ENCODE data around the gene GPC5.

Gene GPC5

DNA sequence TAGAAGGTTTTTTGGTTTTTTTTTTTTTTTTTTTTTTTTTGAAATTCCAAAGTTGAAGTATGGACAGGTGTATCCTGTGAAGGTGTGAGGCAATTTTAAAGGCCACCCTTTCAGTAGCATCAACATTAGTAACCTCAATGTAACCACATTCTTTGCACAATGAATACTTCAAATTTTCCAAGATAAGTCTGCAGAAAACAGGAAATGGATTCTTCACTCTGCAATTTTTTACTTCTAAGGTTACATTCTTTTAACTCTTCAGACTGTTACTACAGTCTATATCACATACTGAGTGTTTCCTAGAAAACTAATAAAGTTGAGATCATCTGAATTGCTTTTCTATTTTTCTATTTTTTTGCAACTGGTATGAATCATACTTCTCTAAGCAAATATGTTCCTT, 1259.1 kb downstream of the GPC5 start:
- no peak overlapping the region for H3K4me3 ChIP-seq
- DNase-seq (ENCODE audit: low spot score) = no peak
- no peak for TF ChIP-seq CTCF (IDR thresholded peaks at IDR 0.05)
- H3K27ac ChIP-seq = no peak overlapping the region

GRCh38 chr13:92658293-92658692, 1259.9 kb downstream of the GPC5 start:
- no peak for TF ChIP-seq CTCF (IDR thresholded peaks at IDR 0.05)
- H3K27ac ChIP-seq = no peak overlapping the region
- no peak overlapping the region for H3K4me3 ChIP-seq
- DNase-seq (ENCODE audit: low spot score) = no peak

- Histone ChIP-seq H3K4me3 (no peak overlapping the region), H3K27ac (no peak overlapping the region)
- TF ChIP-seq CTCF (IDR thresholded peaks at IDR 0.05) = no peak
- no peak for DNase-seq (ENCODE audit: low spot score)
Measured at GRCh38 chr13:92661406-92661805, 1263.0 kb downstream of the GPC5 start.

- no peak overlapping the region for H3K4me3 ChIP-seq
- no peak for TF ChIP-seq CTCF (IDR thresholded peaks at IDR 0.05)
- DNase-seq (ENCODE audit: low spot score) = no peak
Measured at GRCh38 chr13:92668157-92668556, 1269.7 kb downstream of the GPC5 start.

DNA sequence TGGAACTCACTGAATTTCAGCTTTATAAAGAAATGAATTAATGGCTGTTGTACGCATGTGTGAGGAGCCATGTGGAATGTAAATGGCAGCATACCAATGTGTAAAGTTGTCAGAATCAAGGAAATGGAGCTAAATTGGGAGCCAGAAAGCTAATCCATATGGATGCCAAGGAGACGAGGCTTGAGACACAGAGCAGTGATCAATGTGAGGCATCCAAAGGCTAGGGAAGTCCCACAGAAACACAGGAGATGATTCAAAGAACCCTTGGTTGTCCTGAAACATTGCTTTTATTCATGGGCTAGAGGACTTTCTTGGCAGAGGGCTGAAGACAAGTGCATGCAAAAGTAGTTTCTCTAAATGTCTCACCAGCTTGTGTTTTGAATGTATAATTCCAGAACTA, 1271.7 kb downstream of the GPC5 start:
- DNase-seq (ENCODE audit: low spot score) = no peak
- H3K27ac ChIP-seq = no peak overlapping the region
- TF ChIP-seq CTCF (IDR thresholded peaks at IDR 0.05) = no peak
- H3K4me3 ChIP-seq = no peak overlapping the region

More at GRCh38 chr13:92668157-92668556, 1269.7 kb downstream of the GPC5 start:
- no peak overlapping the region for H3K27ac ChIP-seq

DNA sequence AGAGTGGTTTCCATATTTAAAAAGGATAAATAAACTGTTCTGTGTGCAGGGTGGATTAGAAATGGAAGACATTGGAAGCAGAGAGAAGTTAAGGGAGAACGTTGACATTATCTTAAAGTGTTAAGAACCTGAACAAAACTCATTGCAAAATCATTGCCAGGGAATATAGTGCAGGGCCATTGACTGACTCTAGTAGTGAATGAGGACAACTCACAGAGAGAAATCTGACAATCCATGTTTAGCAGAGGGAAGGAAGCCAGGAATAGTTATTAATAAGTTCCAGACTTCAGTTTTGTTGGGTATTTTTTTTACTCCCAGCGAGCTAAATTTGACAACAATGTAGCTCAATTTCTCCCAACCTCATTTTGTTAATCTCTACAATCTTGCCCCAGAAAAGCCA, 1273.4 kb downstream of the GPC5 start:
- Histone ChIP-seq H3K27ac (no peak overlapping the region), H3K4me3 (no peak overlapping the region)
- no peak for DNase-seq (ENCODE audit: low spot score)
- no peak for TF ChIP-seq CTCF (IDR thresholded peaks at IDR 0.05)

- Histone ChIP-seq H3K4me3 (no peak overlapping the region), H3K27ac (no peak overlapping the region)
- TF ChIP-seq CTCF (IDR thresholded peaks at IDR 0.05) = no peak
- DNase-seq (ENCODE audit: low spot score) = no peak
Measured at GRCh38 chr13:92676246-92676645, 1277.8 kb downstream of the GPC5 start.
